Measurements from ENCODE around the gene RPS27A.
"Not testable (repeated sequence)": the region's sequence is repeated elsewhere in the genome, so short reads cannot be mapped to it uniquely, and the experiment has no call there.

GRCh38 chr2:55279214-55279835 lies 46.8 kb downstream of the RPS27A start:
- TF ChIP-seq POLR2A, CTCF, POLR2AphosphoS5 (IDR thresholded peaks at IDR 0.05): not testable (repeated sequence)

Measured in prostate gland (tissue), 2 donors.